Measurements from ENCODE around the gene OR9Q1. TPM values are rescaled to one million over a fixed set of nuclear protein-coding genes. Genes with fewer than 3 reads are reported as not detected.

OR9Q1 gene
- total and polyA plus RNA-seq, 2 donors (not counting 1 experiment from before 2014, with no cell fraction given): not detected

DNA sequence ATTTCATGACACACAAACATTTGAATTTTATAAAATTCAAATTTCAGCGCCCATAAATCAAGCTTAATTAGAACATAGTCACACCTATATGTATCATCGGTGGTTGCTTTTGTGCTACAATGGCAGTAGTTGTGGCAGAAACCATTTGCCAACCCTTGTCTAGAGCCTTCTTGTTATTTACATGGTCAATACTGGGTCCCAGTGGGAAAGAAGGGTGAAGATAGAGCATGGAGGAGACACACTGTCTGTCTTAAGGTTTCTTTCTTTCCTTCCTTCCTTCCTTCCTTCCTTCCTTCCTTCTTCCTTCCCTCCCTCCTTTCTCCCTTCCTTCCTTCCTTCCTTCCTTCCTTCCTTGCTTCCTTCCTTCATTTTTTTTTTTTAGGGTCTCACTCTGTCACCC is 10.8 kb downstream of the OR9Q1 start:
- TF ChIP-seq, protein P1, sequence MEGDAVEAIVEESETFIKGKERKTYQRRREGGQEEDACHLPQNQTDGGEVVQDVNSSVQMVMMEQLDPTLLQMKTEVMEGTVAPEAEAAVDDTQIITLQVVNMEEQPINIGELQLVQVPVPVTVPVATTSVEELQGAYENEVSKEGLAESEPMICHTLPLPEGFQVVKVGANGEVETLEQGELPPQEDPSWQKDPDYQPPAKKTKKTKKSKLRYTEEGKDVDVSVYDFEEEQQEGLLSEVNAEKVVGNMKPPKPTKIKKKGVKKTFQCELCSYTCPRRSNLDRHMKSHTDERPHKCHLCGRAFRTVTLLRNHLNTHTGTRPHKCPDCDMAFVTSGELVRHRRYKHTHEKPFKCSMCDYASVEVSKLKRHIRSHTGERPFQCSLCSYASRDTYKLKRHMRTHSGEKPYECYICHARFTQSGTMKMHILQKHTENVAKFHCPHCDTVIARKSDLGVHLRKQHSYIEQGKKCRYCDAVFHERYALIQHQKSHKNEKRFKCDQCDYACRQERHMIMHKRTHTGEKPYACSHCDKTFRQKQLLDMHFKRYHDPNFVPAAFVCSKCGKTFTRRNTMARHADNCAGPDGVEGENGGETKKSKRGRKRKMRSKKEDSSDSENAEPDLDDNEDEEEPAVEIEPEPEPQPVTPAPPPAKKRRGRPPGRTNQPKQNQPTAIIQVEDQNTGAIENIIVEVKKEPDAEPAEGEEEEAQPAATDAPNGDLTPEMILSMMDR (conservative IDR thresholded peaks at IDR 0.05 in 1 of 2, IDR thresholded peaks at IDR 0.05 in 1 of 2; ENCODE audit: low read depth in 1 of 2, low read length in 2 of 2): no peak
- no peak for TF ChIP-seq EZH2 (IDR thresholded peaks at IDR 0.05; ENCODE audit: low read length, missing control alignments)
- H3K4me3 ChIP-seq (replicated peaks in 1 of 4; ENCODE audit: control extremely low read depth in 1 of 4, insufficient read depth in 1 of 4, low read depth in 3 of 4, low read length in 4 of 4): no peak overlapping the region
- H4K20me1 ChIP-seq (ENCODE audit: control insufficient read depth, extremely low read depth, insufficient read depth, low read length): no peaks in the 10 kb centered on the region
- no peak overlapping the region for H3K27ac ChIP-seq (ENCODE audit: insufficient read depth, low read length)
- H3K36me3 ChIP-seq (ENCODE audit: control insufficient read depth, insufficient read depth, low read length): no peaks in the 10 kb centered on the region
- H3K4me2 ChIP-seq (ENCODE audit: extremely low read depth, insufficient read depth, low read length): no peak overlapping the region
- H2AFZ ChIP-seq (ENCODE audit: low read length): no peak overlapping the region
- no peak for DNase-seq (ENCODE audit: low read depth in 2 of 2)
- no peaks in the 10 kb centered on the region for H3K79me2 ChIP-seq (ENCODE audit: control insufficient read depth, insufficient read depth, low read length)
- H3K4me1 ChIP-seq (ENCODE audit: control insufficient read depth, extremely low read depth, insufficient read depth, low read length): peaks cover 3% of the 10 kb centered on the region
- no peaks in the 10 kb centered on the region for H3K27me3 ChIP-seq (ENCODE audit: control insufficient read depth, insufficient read depth, low read length)
- no peaks in the 10 kb centered on the region for H3K9me3 ChIP-seq (ENCODE audit: control insufficient read depth, insufficient read depth, low read depth, low read length)
- no peak overlapping the region for H3K9ac ChIP-seq (ENCODE audit: insufficient read depth, low read length)

DNA sequence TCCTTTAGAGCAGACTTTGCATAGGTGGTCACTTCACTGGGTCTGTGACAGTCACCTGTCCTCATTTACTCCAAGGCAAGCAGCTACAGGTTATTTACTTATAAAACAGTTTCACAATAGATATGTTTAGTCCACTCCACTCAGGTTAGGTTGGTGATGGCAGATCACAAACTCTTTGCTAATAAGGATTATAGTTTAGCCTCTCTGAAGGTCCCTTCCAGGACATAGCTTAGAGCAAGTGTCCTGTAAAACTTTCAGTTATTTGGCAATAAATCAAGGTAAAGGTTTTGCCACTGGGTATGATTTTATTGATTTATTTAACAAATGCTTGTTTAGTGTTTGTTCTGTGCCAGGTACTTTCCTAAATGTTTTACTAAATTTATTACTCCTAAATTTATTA is 15.9 kb downstream of the OR9Q1 start:
- Histone ChIP-seq H3K27me3 (ENCODE audit: control insufficient read depth, insufficient read depth, low read length) (peaks cover 2% of the 10 kb centered on the region), H3K36me3 (ENCODE audit: control insufficient read depth, insufficient read depth, low read length) (no peaks in the 10 kb centered on the region), H3K9ac (ENCODE audit: insufficient read depth, low read length) (no peak overlapping the region), H3K9me3 (ENCODE audit: control insufficient read depth, insufficient read depth, low read depth, low read length) (no peaks in the 10 kb centered on the region), H4K20me1 (ENCODE audit: control insufficient read depth, extremely low read depth, insufficient read depth, low read length) (no peaks in the 10 kb centered on the region), H3K4me2 (ENCODE audit: extremely low read depth, insufficient read depth, low read length) (no peak overlapping the region), H3K4me3 (replicated peaks in 1 of 4; ENCODE audit: control extremely low read depth in 1 of 4, insufficient read depth in 1 of 4, low read depth in 3 of 4, low read length in 4 of 4) (no peak overlapping the region), H3K79me2 (ENCODE audit: control insufficient read depth, insufficient read depth, low read length) (no peaks in the 10 kb centered on the region), H3K4me1 (ENCODE audit: control insufficient read depth, extremely low read depth, insufficient read depth, low read length) (no peaks in the 10 kb centered on the region), H3K27ac (ENCODE audit: insufficient read depth, low read length) (no peak overlapping the region), H2AFZ (ENCODE audit: low read length) (no peak overlapping the region)
- TF ChIP-seq, protein P1 (conservative IDR thresholded peaks at IDR 0.05 in 1 of 2, IDR thresholded peaks at IDR 0.05 in 1 of 2; ENCODE audit: low read depth in 1 of 2, low read length in 2 of 2): no peak
- no peak for TF ChIP-seq EZH2 (IDR thresholded peaks at IDR 0.05; ENCODE audit: low read length, missing control alignments)
- DNase-seq (ENCODE audit: low read depth in 2 of 2): no peak

DNA sequence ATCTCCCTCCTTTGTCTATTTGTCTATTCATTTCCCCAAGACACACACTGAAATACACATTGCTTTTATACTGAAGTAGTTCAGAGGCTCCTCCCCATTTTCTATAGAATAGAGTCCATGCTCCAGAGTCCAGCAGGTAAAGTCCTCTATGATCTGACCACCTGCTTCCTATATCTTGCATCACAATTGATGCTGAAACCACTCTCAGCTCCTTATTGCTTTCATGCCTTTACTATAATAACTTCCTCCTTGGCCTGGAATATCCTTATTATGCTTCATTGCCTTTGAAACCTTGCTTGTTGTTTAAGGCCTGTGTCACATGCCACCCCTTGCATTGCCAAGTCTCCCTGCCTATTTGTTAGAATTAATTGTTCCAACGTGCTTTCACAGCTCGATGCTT is 19.7 kb downstream of the OR9Q1 start:
- no peak for TF ChIP-seq EZH2 (IDR thresholded peaks at IDR 0.05; ENCODE audit: low read length, missing control alignments)
- TF ChIP-seq, protein P1 (conservative IDR thresholded peaks at IDR 0.05 in 1 of 2, IDR thresholded peaks at IDR 0.05 in 1 of 2; ENCODE audit: low read depth in 1 of 2, low read length in 2 of 2): no peak
- Histone ChIP-seq H3K27me3 (ENCODE audit: control insufficient read depth, insufficient read depth, low read length) (peaks cover 2% of the 10 kb centered on the region), H3K36me3 (ENCODE audit: control insufficient read depth, insufficient read depth, low read length) (no peaks in the 10 kb centered on the region), H3K4me3 (replicated peaks in 1 of 4; ENCODE audit: control extremely low read depth in 1 of 4, insufficient read depth in 1 of 4, low read depth in 3 of 4, low read length in 4 of 4) (no peak overlapping the region), H3K4me2 (ENCODE audit: extremely low read depth, insufficient read depth, low read length) (no peak overlapping the region), H4K20me1 (ENCODE audit: control insufficient read depth, extremely low read depth, insufficient read depth, low read length) (no peaks in the 10 kb centered on the region), H2AFZ (ENCODE audit: low read length) (no peak overlapping the region), H3K4me1 (ENCODE audit: control insufficient read depth, extremely low read depth, insufficient read depth, low read length) (no peaks in the 10 kb centered on the region), H3K9ac (ENCODE audit: insufficient read depth, low read length) (no peak overlapping the region), H3K9me3 (ENCODE audit: control insufficient read depth, insufficient read depth, low read depth, low read length) (no peaks in the 10 kb centered on the region), H3K27ac (ENCODE audit: insufficient read depth, low read length) (no peak overlapping the region), H3K79me2 (ENCODE audit: control insufficient read depth, insufficient read depth, low read length) (no peaks in the 10 kb centered on the region)
- no peak for DNase-seq (ENCODE audit: low read depth in 2 of 2)

Data from fibroblast of lung (primary cell).